ENCODE data around the gene PHLDA2. TPM values are rescaled to one million over a fixed set of nuclear protein-coding genes. Genes with fewer than 3 reads are reported as not detected.

Gene PHLDA2
- total and polyA plus RNA-seq, 9 of the 15 experiments (the other 6 are each of a cell fraction or from before 2014, with no cell fraction given): 0.43 to 42.4 (median 4.7) TPM

DNA sequence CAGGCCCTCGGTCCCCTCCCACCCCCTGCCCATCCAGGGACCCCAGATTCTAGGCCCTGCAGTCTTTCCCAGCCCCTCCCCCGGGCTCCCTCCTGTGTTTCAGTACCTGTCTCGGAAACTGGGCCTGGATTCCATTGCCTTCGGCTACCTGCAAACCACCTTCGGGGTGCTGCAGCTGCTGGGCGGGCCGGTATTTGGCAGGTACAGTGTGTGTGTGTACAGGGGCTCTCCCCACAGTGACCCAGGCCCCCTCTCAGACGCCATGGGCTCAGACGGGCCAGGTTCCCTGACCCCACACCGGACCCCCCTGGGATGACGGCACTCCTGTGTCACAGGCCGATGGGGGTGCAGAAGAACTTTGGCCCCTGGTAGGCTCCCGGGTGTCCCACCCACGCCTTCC is 21.1 kb downstream of the PHLDA2 start:
- H3K27ac ChIP-seq (ENCODE audit: extremely low read depth, low read depth, low read length): no peak overlapping the region
- H2AFZ ChIP-seq (ENCODE audit: low read depth, low read length): no peak overlapping the region
- no peak overlapping the region for H3K4me2 ChIP-seq (ENCODE audit: insufficient read depth, low read length)
- intact Hi-C loops (cut with micrococcal nuclease) (no loop called here), in situ Hi-C loops (cut with MboI) (no loop called here)
- H4K20me1 ChIP-seq (replicated peaks; ENCODE audit: control insufficient read depth, insufficient read depth, low read length): no peaks in the 10 kb centered on the region
- no peak overlapping the region for H3K4me3 ChIP-seq
- peaks cover 18 to 67% of the 10 kb centered on the region in 2 experiments; a peak in 4 of 5 replicates for H3K4me1 ChIP-seq (replicated peaks in 1 of 2; ENCODE audit: control insufficient read depth in 2 of 2, insufficient read depth in 2 of 2, low read length in 2 of 2)
- H3K27me3 ChIP-seq (ENCODE audit: control insufficient read depth in 2 of 2, insufficient read depth in 2 of 2, low read length in 2 of 2): no peaks in the 10 kb centered on the region
- no peak overlapping the region for H3K9ac ChIP-seq (ENCODE audit: insufficient read depth in 1 of 2, low read depth in 2 of 2, low read length in 2 of 2)
- no peak for ATAC-seq
- no peak for DNase-seq (ENCODE audit: extremely low read depth in 1 of 4, low spot score in 3 of 4)
- H3K9me1 ChIP-seq (ENCODE audit: control insufficient read depth, insufficient read depth, low read length): no peaks in the 10 kb centered on the region
- WGBS (ENCODE audit: insufficient coverage, low coverage, missing lambda C conversion rate): 67% methylated on average over 11 of the region's 14 CpGs
- POLR2A ChIA-PET: no interaction called here
- no peaks in the 10 kb centered on the region for H3K79me2 ChIP-seq (ENCODE audit: control insufficient read depth, insufficient read depth, low read length)
- no peaks in the 10 kb centered on the region for H3K9me3 ChIP-seq (replicated peaks; ENCODE audit: control insufficient read depth, insufficient read depth, low read depth, low read length)
- BruUV-seq (replicated peaks): no TSS peak
- H3K36me3 ChIP-seq (ENCODE audit: control insufficient read depth, insufficient read depth, low read length): no peaks in the 10 kb centered on the region
- no peak for FAIRE-seq
- CTCF ChIA-PET (ENCODE audit: low intra/inter-chr PET ratio): no interaction called here
- no peak for TF ChIP-seq STAT5A (IDR thresholded peaks at IDR 0.05; ENCODE audit: borderline replicate concordance, low read length)
- no peak for TF ChIP-seq KDM1A (IDR thresholded peaks at IDR 0.05)
- no peak for TF ChIP-seq AFF4 (CRISPR knock-in tag; IDR thresholded peaks at IDR 0.05)
- no peak for TF ChIP-seq SMARCC2 (IDR thresholded peaks at IDR 0.05; ENCODE audit: low read depth)
- TF ChIP-seq MED1 (CRISPR knock-in tag; IDR thresholded peaks at IDR 0.05; ENCODE audit: borderline replicate concordance): no peak
- TF ChIP-seq, protein P1, sequence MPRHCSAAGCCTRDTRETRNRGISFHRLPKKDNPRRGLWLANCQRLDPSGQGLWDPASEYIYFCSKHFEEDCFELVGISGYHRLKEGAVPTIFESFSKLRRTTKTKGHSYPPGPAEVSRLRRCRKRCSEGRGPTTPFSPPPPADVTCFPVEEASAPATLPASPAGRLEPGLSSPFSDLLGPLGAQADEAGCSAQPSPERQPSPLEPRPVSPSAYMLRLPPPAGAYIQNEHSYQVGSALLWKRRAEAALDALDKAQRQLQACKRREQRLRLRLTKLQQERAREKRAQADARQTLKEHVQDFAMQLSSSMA (CRISPR knock-in tag; IDR thresholded peaks at IDR 0.05): no peak
- no peak for TF ChIP-seq POLR2H (tag; IDR thresholded peaks at IDR 0.05; ENCODE audit: low read depth)
- TF ChIP-seq PYGO2 (tag; IDR thresholded peaks at IDR 0.05): no peak
- no peak for TF ChIP-seq ZNF77 (CRISPR knock-in tag; IDR thresholded peaks at IDR 0.05)
- no peak for TF ChIP-seq HEY1 (CRISPR knock-in tag; IDR thresholded peaks at IDR 0.05; ENCODE audit: borderline replicate concordance)
- no peak for TF ChIP-seq TSHZ1 (CRISPR knock-in tag; IDR thresholded peaks at IDR 0.05)
- TF ChIP-seq, protein P2, sequence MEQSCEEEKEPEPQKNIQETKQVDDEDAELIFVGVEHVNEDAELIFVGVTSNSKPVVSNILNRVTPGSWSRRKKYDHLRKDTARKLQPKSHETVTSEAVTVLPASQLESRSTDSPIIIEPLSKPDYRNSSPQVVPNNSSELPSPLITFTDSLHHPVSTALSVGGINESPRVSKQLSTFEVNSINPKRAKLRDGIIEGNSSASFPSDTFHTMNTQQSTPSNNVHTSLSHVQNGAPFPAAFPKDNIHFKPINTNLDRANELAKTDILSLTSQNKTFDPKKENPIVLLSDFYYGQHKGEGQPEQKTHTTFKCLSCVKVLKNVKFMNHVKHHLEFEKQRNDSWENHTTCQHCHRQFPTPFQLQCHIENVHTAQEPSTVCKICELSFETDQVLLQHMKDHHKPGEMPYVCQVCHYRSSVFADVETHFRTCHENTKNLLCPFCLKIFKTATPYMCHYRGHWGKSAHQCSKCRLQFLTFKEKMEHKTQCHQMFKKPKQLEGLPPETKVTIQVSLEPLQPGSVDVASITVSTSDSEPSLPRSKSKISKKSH (CRISPR knock-in tag; IDR thresholded peaks at IDR 0.05): no peak
- TF ChIP-seq LCOR (CRISPR knock-in tag; IDR thresholded peaks at IDR 0.05): no peak

Data from K562 (cell line).